NCI-H2029 treated with DMSO at 0.1 percent for 48 hours (cell line): Measurements from ENCODE around the gene SORCS3.

Experiments
- DNase-seq: peaks from one replicate; lab custom pipeline; 2025; lab: John Stamatoyannopoulos, UW

The SORCS3 gene

GRCh38 chr10:105262666-105263065 lies 621.6 kb downstream of the SORCS3 start:
- no peak for DNase-seq

- no peak for DNase-seq
Measured at GRCh38 chr10:105266966-105267539, 626.0 kb downstream of the SORCS3 start.

GRCh38 chr10:105268961-105269360 lies 627.9 kb downstream of the SORCS3 start:
- no peak for DNase-seq

- DNase-seq = no peak
Measured at GRCh38 chr10:105269689-105270088, 628.6 kb downstream of the SORCS3 start.

- no peak for DNase-seq
Measured at GRCh38 chr10:105274556-105275070, 633.5 kb downstream of the SORCS3 start.

- DNase-seq = no peak
Measured at GRCh38 chr10:105278439-105278838, 637.3 kb downstream of the SORCS3 start.

- no peak for DNase-seq
Measured at GRCh38 chr10:105279101-105279500, 638.0 kb downstream of the SORCS3 start.

- DNase-seq = no peak
Measured at GRCh38 chr10:105280895-105281294, 639.8 kb downstream of the SORCS3 start.

GRCh38 chr10:105284476-105285215 lies 643.6 kb downstream of the SORCS3 start:
- DNase-seq = no peak

- DNase-seq = no peak
Measured at GRCh38 chr10:105288026-105288425, 646.9 kb downstream of the SORCS3 start.

- DNase-seq = no peak
Measured at GRCh38 chr10:105288613-105289012, 647.5 kb downstream of the SORCS3 start.

GRCh38 chr10:105291571-105291970 lies 650.5 kb downstream of the SORCS3 start:
- DNase-seq = no peak

GRCh38 chr10:105292236-105292635 lies 651.1 kb downstream of the SORCS3 start:
- DNase-seq = no peak
